Activated CD8-positive, alpha-beta memory T cell treated with anti-CD3 and anti-CD28 coated beads, Interleukin-2, amount 50 U/mL, for 48 hours (primary cell): ENCODE data around the gene MYH13.
A peak's percentile ranks its signal among the peaks of the same experiment; 100 is the strongest.

Experiments
- DNase-seq: peaks from one replicate; pipeline ENCODE4 v3.0.0-alpha.2; 2020

Gene MYH13

DNA sequence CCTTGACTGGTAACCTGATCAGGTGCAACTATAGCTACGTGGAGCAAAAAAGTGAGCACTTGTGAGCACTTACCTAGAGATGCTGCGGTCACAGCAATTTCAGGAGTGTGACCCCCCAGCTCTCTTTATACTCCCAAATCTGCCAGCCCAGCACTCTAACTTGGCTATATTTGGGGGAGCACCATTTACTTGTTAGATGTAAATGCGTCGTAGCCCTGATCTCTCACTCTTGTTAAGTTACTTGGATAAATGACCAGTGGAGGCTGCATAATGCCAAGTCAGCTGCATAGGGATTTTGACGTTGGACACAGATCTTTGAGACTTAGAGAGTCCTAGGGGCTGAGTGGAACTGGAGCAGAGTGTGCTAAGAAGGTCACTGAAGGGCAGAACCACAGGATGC is at the start of gene MYH13:
Gene MYH13, minus strand, starts transcription at position 101 of the 400 bp plus-strand sequence. CDS start 8,476 bp downstream, outside the sequence.
- DNase-seq: no peak

DNA sequence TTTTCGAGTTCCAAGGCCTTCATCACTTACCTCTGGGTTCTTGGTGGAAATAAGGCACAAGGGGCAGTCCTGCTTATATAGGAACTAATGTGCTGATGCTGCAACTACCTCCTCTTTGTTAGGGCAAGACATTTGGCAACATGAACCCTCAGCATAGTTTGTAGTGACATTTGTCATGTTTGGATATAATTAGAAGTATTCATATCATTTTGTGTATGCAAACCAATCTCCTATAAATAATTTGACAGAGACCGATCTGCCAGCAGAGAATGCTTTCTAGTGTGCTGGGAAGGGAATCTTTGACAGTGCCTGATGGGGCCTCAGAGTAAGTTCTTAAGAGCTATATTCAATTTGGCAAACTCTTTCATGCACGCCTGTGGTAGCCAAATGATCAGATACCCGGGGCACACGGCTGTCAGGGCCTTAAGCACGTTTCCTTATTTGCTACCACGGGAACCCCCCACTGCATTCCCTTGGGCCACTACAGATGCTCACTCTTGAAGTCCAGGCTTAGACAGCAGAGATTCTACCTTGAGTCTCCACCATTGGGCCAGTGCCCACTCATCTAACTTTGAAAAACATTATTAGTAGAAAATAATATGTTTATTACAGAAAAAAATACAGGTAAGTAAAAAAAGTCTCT is 49.2 kb upstream of the MYH13 start, which contains the start of gene MYH8:
Gene MYH8, minus strand, starts transcription at position 51 of the 643 bp plus-strand sequence. CDS start 1,723 bp downstream, outside the sequence.
- DNase-seq: no peak

DNA sequence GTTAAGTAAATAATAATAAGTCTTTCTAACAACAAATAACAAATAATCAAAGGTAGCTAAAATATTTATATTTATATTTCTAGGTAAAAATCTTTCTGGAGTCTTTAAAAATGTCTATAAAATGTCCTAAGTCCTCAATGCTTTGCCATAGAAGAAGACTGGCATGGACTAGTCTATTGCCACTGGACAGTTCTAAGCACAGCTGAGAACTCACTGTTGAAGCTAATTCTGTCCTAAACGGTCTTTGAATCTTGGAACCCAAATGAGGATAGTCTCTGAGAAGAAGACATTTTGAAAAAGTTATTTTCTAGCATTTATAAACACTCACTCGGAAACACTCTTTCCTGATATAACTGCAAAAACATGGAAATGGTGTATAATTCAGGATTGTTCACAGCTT is 48.4 kb upstream of the MYH13 start:
- no peak for DNase-seq

GRCh38 chr17:10420811-10421210 is 48.0 kb upstream of the MYH13 start:
- DNase-seq: no peak

- DNase-seq: no peak
Measured at GRCh38 chr17:10417431-10417830, 44.6 kb upstream of the MYH13 start.

DNA sequence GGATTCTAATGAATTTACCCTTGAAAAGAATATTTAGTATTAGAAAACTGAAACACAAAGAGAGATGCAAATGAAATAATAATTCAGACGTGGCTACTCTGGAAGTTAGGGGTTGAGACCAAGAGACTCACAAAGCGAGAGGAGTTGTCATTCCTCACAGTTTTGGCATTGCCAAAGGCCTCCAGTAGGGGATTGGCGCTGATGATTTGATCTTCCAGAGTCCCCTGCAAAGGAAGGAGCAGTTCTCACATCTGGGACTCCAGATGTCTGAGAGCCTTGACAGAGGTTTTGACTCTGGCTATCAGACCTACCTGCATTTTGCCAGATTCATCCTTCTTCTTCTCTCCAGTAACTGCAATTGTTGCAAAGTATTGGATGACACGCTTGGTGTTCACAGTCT is 42.4 kb upstream of the MYH13 start:
- DNase-seq: no peak

DNA sequence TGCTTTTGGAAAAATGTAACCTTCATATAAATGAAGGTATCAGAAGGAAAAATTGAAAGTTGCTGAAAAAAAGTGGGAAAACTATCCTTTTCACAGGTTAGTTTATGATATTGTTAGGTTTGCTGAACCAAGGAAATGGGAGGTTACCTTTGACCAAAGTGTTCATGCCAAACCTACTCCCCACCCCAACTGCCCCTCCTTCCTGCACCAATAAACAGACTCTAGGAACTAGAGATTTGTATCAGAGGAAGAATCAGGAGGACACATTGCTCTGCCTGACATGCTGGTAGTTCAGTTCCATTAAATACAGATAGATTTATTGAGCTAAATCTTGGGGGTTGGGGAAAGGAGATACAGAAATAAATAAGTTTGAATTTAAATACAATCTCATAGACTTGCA is 30.8 kb upstream of the MYH13 start:
- DNase-seq: no peak

- DNase-seq: no peak
Measured at GRCh38 chr17:10398352-10398751, 25.5 kb upstream of the MYH13 start.

GRCh38 chr17:10396524-10397163 is 23.8 kb upstream of the MYH13 start:
- no peak for DNase-seq

GRCh38 chr17:10394201-10394887 is 21.5 kb upstream of the MYH13 start:
- DNase-seq: no peak

GRCh38 chr17:10392880-10393279 is 20.1 kb upstream of the MYH13 start:
- DNase-seq: no peak

DNA sequence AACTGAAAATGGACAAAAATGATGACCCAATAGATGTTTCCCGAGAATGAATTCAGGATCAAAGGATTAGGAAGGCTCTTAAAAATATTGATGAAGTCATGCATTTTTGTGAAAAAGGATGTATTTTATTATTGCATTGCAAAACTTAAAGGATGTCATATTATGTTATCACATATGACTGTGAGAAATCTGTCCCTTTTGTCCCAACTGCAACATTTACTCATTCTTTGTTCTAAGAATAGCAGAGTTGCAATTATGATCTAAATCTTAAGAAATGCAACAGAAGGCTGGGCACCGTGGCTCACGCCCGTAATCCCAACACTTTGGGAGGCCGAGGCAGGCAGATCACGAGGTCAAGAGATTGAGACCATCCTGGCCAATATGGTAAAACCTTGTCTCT is 13.1 kb upstream of the MYH13 start:
- no peak for DNase-seq

DNA sequence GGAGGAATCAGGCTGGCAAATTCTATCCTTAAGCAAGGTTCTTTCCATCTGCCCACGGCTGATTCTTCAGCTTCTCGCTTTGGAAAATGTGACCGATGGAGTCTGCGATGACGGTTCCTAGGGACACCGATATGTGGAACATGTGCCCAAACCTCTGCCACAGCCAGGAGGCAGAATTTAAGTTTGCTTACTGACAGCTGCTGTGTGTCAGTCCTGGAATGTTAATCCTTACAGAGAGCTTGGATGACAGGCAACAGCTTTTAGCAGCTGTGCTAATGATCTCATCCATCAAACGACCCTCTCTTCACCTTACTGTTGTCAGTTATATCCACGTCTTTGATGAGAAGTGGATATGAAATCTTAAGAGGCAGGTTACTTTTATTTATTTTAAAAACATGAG is 11.4 kb upstream of the MYH13 start:
- DNase-seq: no peak

- DNase-seq: no peak
Measured at GRCh38 chr17:10380631-10381408, 8.0 kb upstream of the MYH13 start.

DNA sequence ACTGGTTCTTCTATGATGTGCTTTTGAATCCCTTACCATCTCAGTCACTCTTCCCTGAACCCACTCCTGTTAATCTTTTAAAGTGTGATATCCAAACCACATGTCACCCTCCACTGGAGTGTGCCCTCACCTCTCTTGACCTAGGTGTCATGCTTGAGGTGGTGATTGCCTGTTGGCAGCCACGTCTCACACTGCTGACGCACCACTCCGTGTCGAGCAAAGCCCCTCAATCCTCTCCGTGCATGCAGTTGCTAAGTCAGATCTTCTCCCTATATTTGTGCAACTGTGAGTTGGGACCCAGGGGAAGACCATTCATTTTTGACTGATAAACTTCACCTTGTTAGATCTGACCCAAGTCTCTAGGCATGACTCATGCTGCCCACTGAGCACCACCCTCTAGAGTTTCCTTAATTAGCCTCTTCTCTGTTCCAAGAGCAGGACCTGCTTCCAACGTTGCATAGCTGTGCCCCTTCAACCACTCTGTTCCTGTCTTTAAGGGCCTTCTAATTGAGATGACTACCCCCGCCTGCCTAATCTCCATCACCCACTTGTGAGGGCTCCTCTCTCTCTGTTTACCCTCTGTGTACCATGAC is 2.7 kb downstream of the MYH13 start:
- no peak for DNase-seq

- no peak for DNase-seq
Measured at GRCh38 chr17:10369239-10369638, 3.6 kb downstream of the MYH13 start.

GRCh38 chr17:10368561-10368960 is 4.2 kb downstream of the MYH13 start:
- DNase-seq: no peak

DNA sequence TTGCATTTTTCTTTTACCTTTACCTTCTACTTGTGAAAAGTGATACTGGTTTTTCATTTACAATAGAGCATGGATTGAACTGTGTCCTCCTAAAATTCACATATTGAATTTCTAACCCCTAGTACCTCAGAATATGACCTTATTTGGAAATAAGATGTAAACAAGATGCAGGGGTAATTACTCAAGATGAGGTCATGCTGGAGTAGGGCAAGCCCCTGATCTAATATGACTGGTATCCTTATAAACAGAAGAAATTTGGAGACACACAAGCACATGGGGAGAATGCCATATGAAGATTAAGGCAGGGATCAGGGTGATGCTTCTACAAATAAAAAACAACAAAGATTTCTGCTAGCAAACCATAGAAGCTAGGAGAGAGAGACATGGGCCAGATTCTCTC is 12.2 kb downstream of the MYH13 start:
- DNase-seq: no peak

- DNase-seq: peak; percentile 52
Measured at GRCh38 chr17:10357768-10358167, 15.0 kb downstream of the MYH13 start.

- DNase-seq: no peak
Measured at GRCh38 chr17:10354651-10355050, 18.2 kb downstream of the MYH13 start.

- DNase-seq: no peak
Measured at GRCh38 chr17:10352893-10353292, 19.9 kb downstream of the MYH13 start.

- DNase-seq: no peak
Measured at GRCh38 chr17:10349403-10349802, 23.4 kb downstream of the MYH13 start.

GRCh38 chr17:10344816-10345215 is 28.0 kb downstream of the MYH13 start:
- DNase-seq: no peak
